Osteoblast (primary cell): ENCODE measurements around the gene PSMD1. TPM values are rescaled to one million over a fixed set of nuclear protein-coding genes. Genes with fewer than 3 reads are reported as not detected.

Experiments used
- DNase-seq: peaks from one replicate; pipeline ENCODE4 v3.0.0; 2011; ENCODE audit warnings: low spot score, mixed read lengths; ENCODE audit not compliant: insufficient read length; ENCODE audit errors: missing footprints
- H2AFZ ChIP-seq: 2 replicates; pipeline ENCODE4 v1.6.0; 2011; ENCODE audit warnings: mild to moderate bottlenecking, low read length
- H3K27ac ChIP-seq: 2 replicates; pipeline ENCODE4 v1.5.1; 2011; ENCODE audit warnings: mild to moderate bottlenecking, low read depth, low read length, moderate library complexity
- H3K27me3 ChIP-seq: 2 replicates; pipeline ENCODE4 v1.6.0; 2012; ENCODE audit warnings: mild to moderate bottlenecking, control low read depth, inconsistent platforms, low read length, moderate library complexity; ENCODE audit not compliant: insufficient read depth
- H3K36me3 ChIP-seq: 2 replicates; pipeline ENCODE4 v1.5.1; 2011; ENCODE audit warnings: mild to moderate bottlenecking, low read length, control low read depth, moderate library complexity; ENCODE audit not compliant: insufficient read depth
- H3K4me1 ChIP-seq: 2 replicates; pipeline ENCODE4 v1.5.1; 2011; ENCODE audit warnings: mild to moderate bottlenecking, low read length, control low read depth, moderate library complexity; ENCODE audit not compliant: insufficient read depth
- H3K4me2 ChIP-seq: 2 replicates; pipeline ENCODE4 v1.6.0; 2011; ENCODE audit warnings: mild to moderate bottlenecking, low read length; ENCODE audit not compliant: insufficient read depth
- H3K4me3 ChIP-seq: fragments of 200-600 bp; sonication (generic); 3 replicates; pipeline ENCODE4 v1.5.1; 2012; ENCODE audit warnings: mild to moderate bottlenecking, low read length, inconsistent platforms; ENCODE audit not compliant: insufficient read depth
- H3K79me2 ChIP-seq: 2 replicates; pipeline ENCODE4 v1.6.0; 2012; ENCODE audit warnings: mild to moderate bottlenecking, low read length, control low read depth, inconsistent platforms; ENCODE audit not compliant: insufficient read depth
- H3K9me3 ChIP-seq: 2 replicates; pipeline ENCODE4 v1.5.1; 2011; ENCODE audit warnings: low read depth, low read length, control low read depth
- H4K20me1 ChIP-seq: 2 replicates; pipeline ENCODE4 v1.6.0; 2012; ENCODE audit warnings: mild to moderate bottlenecking, low read length, control low read depth; ENCODE audit not compliant: insufficient read depth
- total RNA-seq: library from RNA; depleted of rRNA; stranded (reverse); fragments of >200 nt; gene quantifications from 2 replicates; pipeline ENCODE4 v1.2.3, GENCODE V29; 2012
- TF ChIP-seq, protein P1 (sequence below): IDR thresholded peaks from 2 replicates; pipeline ENCODE4 v1.5.1; 2011; ENCODE audit warnings: mild to moderate bottlenecking, low read depth, low read length, moderate library complexity; ENCODE audit errors: extremely low read depth

Gene PSMD1
- total RNA-seq, 1 donor: 112 TPM

DNA sequence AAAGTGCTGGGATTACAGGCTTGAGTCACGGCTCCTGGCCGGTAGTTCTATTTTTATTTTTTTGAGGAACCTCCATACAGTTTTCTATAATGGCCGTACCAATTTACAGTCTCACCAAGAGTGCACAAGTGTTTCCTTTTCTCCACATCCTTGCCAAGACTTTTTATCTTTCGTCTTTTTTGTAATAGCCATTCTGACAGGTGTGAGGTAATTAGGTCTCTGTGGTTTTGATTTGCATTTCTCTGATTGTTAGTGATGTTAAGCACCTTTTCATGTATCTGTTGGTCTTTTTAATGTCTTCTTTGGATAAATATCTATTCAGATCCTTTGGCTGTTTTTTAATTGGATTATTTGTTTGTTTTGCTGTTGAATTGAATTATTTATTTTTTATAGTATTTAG, 151.1 kb downstream of the PSMD1 start:
- Histone ChIP-seq H3K27ac (no peak overlapping the region), H3K27me3 (no peaks in the 10 kb centered on the region), H2AFZ (no peak overlapping the region), H3K4me3 (no peak overlapping the region), H3K79me2 (peaks cover 35% of the 10 kb centered on the region), H3K4me1 (peaks cover 11% of the 10 kb centered on the region), H3K9me3 (no peaks in the 10 kb centered on the region), H3K36me3 (peaks cover 32% of the 10 kb centered on the region), H4K20me1 (peaks cover 12% of the 10 kb centered on the region), H3K4me2 (no peak overlapping the region)
- TF ChIP-seq, protein P1, sequence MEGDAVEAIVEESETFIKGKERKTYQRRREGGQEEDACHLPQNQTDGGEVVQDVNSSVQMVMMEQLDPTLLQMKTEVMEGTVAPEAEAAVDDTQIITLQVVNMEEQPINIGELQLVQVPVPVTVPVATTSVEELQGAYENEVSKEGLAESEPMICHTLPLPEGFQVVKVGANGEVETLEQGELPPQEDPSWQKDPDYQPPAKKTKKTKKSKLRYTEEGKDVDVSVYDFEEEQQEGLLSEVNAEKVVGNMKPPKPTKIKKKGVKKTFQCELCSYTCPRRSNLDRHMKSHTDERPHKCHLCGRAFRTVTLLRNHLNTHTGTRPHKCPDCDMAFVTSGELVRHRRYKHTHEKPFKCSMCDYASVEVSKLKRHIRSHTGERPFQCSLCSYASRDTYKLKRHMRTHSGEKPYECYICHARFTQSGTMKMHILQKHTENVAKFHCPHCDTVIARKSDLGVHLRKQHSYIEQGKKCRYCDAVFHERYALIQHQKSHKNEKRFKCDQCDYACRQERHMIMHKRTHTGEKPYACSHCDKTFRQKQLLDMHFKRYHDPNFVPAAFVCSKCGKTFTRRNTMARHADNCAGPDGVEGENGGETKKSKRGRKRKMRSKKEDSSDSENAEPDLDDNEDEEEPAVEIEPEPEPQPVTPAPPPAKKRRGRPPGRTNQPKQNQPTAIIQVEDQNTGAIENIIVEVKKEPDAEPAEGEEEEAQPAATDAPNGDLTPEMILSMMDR: no peak
- no peak for DNase-seq

DNA sequence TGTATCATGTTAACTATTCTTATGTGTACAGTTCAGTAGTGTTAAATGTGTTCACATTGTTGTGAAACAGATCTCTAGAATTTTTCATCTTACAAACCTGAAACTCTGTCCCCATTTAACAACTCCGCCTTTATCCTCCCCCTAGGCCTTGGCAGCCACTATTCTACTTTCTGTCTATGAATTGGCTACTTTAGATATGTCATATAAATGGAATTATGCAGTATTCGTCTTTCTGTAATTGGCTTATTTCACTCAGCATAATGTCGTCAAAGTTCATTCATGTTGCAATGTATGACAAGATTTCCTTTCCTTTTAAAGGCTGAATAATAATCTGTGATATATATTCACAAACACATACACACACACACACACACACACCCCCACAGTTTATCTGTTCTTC, 154.1 kb downstream of the PSMD1 start:
- Histone ChIP-seq H2AFZ (no peak overlapping the region), H3K79me2 (peaks cover 9% of the 10 kb centered on the region), H3K36me3 (peaks cover 53% of the 10 kb centered on the region), H3K27me3 (no peaks in the 10 kb centered on the region), H3K4me3 (no peak overlapping the region), H3K9me3 (no peaks in the 10 kb centered on the region), H4K20me1 (peaks cover 14% of the 10 kb centered on the region), H3K4me2 (no peak overlapping the region), H3K4me1 (peaks cover 11% of the 10 kb centered on the region), H3K27ac (no peak overlapping the region)
- no peak for DNase-seq
- TF ChIP-seq, protein P1: no peak

DNA sequence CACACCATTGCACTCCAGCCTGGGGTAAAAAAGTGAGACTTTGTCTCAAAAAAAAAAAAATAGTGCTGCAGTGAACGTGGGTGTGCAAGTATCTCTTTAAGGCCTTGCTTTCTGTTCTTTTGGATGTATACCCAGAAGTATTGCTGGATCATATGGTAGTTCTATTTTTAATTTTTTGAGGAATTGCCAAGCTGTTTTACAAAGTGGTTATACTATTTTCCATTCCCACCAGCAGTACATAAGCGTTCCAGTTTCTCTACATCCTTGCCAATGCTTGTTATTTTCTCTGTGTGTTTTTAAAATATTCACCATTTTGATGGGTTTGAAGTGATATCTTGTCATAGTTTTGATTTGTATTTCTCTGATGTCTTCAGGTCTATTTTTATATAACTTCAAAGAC, 154.8 kb downstream of the PSMD1 start:
- H3K27ac ChIP-seq: peak overlapping the region; percentile 43
- DNase-seq: no peak
- H3K4me1 ChIP-seq: peaks cover 11% of the 10 kb centered on the region
- peaks cover 4% of the 10 kb centered on the region for H3K79me2 ChIP-seq
- H4K20me1 ChIP-seq: peaks cover 10% of the 10 kb centered on the region
- peaks cover 60% of the 10 kb centered on the region for H3K36me3 ChIP-seq
- no peak overlapping the region for H3K4me3 ChIP-seq
- H3K27me3 ChIP-seq: no peaks in the 10 kb centered on the region
- H2AFZ ChIP-seq: no peak overlapping the region
- H3K9me3 ChIP-seq: no peaks in the 10 kb centered on the region
- no peak overlapping the region for H3K4me2 ChIP-seq
- TF ChIP-seq, protein P1: no peak

DNA sequence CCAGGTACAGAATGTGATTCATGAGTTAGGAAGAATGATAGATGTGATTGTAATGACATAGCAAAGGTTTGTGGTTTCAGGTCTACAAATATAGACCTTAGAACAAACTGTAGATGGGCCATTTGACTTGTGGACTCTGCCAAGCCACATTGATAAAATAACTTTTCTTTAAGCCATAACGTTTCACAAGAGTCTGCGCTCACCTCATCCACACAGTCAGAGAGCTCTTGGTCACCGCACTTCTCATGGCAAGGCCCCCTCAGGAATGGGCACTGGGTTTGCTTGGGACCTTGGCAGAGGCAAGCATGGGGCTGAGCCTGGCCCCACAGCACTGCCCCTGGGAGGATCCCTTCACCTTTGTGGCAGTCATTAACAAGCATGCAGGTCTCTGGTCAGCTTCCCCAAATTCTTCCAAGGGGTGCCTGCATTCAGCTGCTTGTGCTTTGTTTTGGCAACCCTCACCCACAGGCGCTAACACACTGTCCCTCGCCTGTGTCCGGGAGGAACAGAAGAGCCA, 155.7 kb downstream of the PSMD1 start:
- Histone ChIP-seq H4K20me1 (peaks cover 5% of the 10 kb centered on the region), H3K36me3 (peaks cover 69% of the 10 kb centered on the region), H3K9me3 (no peaks in the 10 kb centered on the region), H3K27me3 (no peaks in the 10 kb centered on the region), H2AFZ (no peak overlapping the region), H3K79me2 (peaks cover 2% of the 10 kb centered on the region), H3K27ac (peak overlapping the region; percentile 43), H3K4me2 (peak overlapping the region; percentile 1), H3K4me1 (peaks cover 11% of the 10 kb centered on the region), H3K4me3 (no peak overlapping the region)
- DNase-seq: peak; percentile 19
- TF ChIP-seq, protein P1: no peak
